OCI-LY7 (cell line): ENCODE results near the gene TCF15. TPM values are rescaled to one million over a fixed set of nuclear protein-coding genes. Genes with fewer than 3 reads are reported as not detected.

Experiments
- BruUV-seq: library from RNA; stranded (reverse); fragments of 400-500 nt; replicated peaks from 2 replicates; lab custom pipeline; 2021; lab: Mats Ljungman, UMichigan
- CTCF ChIA-PET: fragments of 300-600 bp; sonication (Branson Sonifier 250); formaldehyde crosslinking; loops from one replicate; lab custom pipeline; 2022; ENCODE audit warnings: antibody characterized with exemption; ENCODE audit not compliant: unreplicated experiment; lab: Charles Lee
- POLR2A ChIA-PET: fragments of 300-600 bp; sonication (Branson Sonifier 250); formaldehyde crosslinking; loops from one replicate; lab custom pipeline; 2022; ENCODE audit warnings: antibody characterized with exemption; lab: Charles Lee
- DNase-seq: peaks from one replicate; pipeline ENCODE4 v3.0.0-alpha.2; 2015; ENCODE audit warnings: low spot score
- H2AFZ ChIP-seq: fragments of 200-600 bp; sonication (generic), shearing (Covaris generic); 2 replicates; pipeline ENCODE4 v1.6.1; 2014; ENCODE audit warnings: mild to moderate bottlenecking, antibody characterized with exemption, low read length, moderate library complexity
- H3K27ac ChIP-seq: fragments of 200-600 bp; sonication (generic); 2 replicates; pipeline ENCODE4 v1.5.1; 2014; ENCODE audit warnings: mixed run types, low read depth, mild to moderate bottlenecking, moderate library complexity, low read length, inconsistent platforms; ENCODE audit not compliant: poor library complexity, severe bottlenecking
- H3K36me3 ChIP-seq: fragments of 200-600 bp; sonication (generic); 2 replicates; pipeline ENCODE4 v1.6.1; 2014; ENCODE audit warnings: mild to moderate bottlenecking, antibody characterized with exemption, low read length, moderate library complexity, mixed read lengths; ENCODE audit not compliant: insufficient read depth
- H3K4me1 ChIP-seq: fragments of 200-600 bp; sonication (generic); 2 replicates; pipeline ENCODE4 v1.5.1; 2014; ENCODE audit warnings: mild to moderate bottlenecking, low read length; ENCODE audit not compliant: insufficient read depth, poor library complexity, severe bottlenecking
- H3K4me2 ChIP-seq: fragments of 200-600 bp; sonication (generic); 2 replicates; pipeline ENCODE4 v1.6.1; 2014; ENCODE audit warnings: mild to moderate bottlenecking, low read length
- H3K4me3 ChIP-seq: fragments of 200-600 bp; sonication (generic); 2 replicates; pipeline ENCODE4 v1.5.1; 2014; ENCODE audit warnings: mild to moderate bottlenecking, low read depth, low read length; ENCODE audit not compliant: poor library complexity, severe bottlenecking
- H3K79me2 ChIP-seq: fragments of 200-600 bp; sonication (generic); 2 replicates; pipeline ENCODE4 v1.6.1; 2016; ENCODE audit warnings: low read depth, mild to moderate bottlenecking, low read length, moderate library complexity, mixed read lengths; ENCODE audit not compliant: insufficient read depth
- H3K9me2 ChIP-seq: fragments of 200-600 bp; sonication (generic); 2 replicates; pipeline ENCODE4 v1.6.1; 2016; ENCODE audit warnings: mild to moderate bottlenecking, low read length, mixed read lengths; ENCODE audit not compliant: insufficient read depth
- H3K9me3 ChIP-seq: fragments of 200-600 bp; sonication (generic); 2 replicates; pipeline ENCODE4 v1.6.1; 2014; ENCODE audit warnings: mild to moderate bottlenecking, mixed run types, low read length, mixed read lengths
- H4K20me1 ChIP-seq: fragments of 200-600 bp; sonication (generic); 2 replicates; pipeline ENCODE4 v1.6.1; 2014; ENCODE audit warnings: mild to moderate bottlenecking, antibody characterized with exemption, low read length, moderate library complexity, mixed read lengths; ENCODE audit not compliant: insufficient read depth
- CTCF ChIP-seq: fragments of 200-600 bp; sonication (generic); conservative IDR thresholded peaks from 2 replicates; pipeline ENCODE4 v1.5.1; 2014; ENCODE audit warnings: mild to moderate bottlenecking, antibody characterized with exemption, low read length, moderate library complexity, mixed read lengths
- EZH2phosphoT487 ChIP-seq: fragments of 200-600 bp; sonication (generic); IDR thresholded peaks from 2 replicates; pipeline ENCODE4 v1.6.1; 2018; ENCODE audit warnings: low read depth, borderline replicate concordance, mild to moderate bottlenecking, mixed run types, antibody characterized with exemption, low read length, moderate library complexity, mixed read lengths
- intact Hi-C: fragments of 100-400 bp; cut with micrococcal nuclease; formaldehyde crosslinking; loops from one replicate; pipeline ENCODE4 v1.10.0; 2022; ENCODE audit not compliant: unreplicated experiment
- total RNA-seq, 2 experiments: library from RNA; depleted of rRNA in 1 of 2; stranded (reverse); fragments of >200 nt in 1 of 2; shearing (Covaris generic) in 1 of 2; gene quantifications; 2 replicates each; pipeline ENCODE4 v1.2.3, GENCODE V29; 2014 to 2022

The TCF15 gene
- total RNA-seq, 2 experiments from 2014 or later: not detected

- Histone ChIP-seq H4K20me1 (no peaks in the 10 kb centered on the region), H3K36me3 (no peaks in the 10 kb centered on the region), H3K9me3 (no peaks in the 10 kb centered on the region), H3K9me2 (no peaks in the 10 kb centered on the region), H2AFZ (no peak overlapping the region), H3K79me2 (no peaks in the 10 kb centered on the region), H3K4me1 (no peaks in the 10 kb centered on the region), H3K4me2 (no peak overlapping the region), H3K27ac (no peak overlapping the region), H3K4me3 (no peak overlapping the region)
- intact Hi-C loops: no loop called here
- CTCF ChIA-PET: no interaction called here
- no TSS peak for BruUV-seq
- POLR2A ChIA-PET: interaction anchor here (0.6 kb wide), 1 partner anchor 12 kb away, joined by 3 read pairs; no protein-coding TSS in a partner anchor
- TF ChIP-seq EZH2phosphoT487: no peak
- TF ChIP-seq CTCF: no peak
- DNase-seq: no peak
Observed at GRCh38 chr20:637559-637958, 27.4 kb upstream of the TCF15 start.

DNA sequence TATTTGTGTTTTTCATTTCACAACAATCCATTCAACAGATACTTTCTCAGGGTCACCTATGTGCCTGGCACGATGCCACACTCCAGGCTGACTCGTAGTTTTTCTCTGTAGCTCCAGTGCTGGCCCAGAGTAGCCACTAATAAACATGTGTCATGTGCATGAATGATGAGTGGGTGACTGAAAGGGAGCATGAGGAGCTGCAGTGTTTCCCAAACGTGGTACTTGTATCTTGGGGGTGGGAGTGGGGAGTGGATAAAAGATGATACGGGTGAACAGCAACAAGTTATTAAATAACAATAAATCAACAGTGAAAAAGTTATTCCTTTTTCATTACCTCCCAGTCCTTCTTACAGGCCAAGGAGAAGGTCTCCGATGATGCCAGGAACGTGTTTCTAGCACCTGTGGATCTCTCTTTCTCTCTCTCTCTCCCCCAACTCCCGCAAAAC lies 25.8 kb upstream of the TCF15 start:
- POLR2A ChIA-PET: no interaction called here
- BruUV-seq: no TSS peak

More for the DNA sequence above, 25.8 kb upstream of the TCF15 start:
- H3K36me3 ChIP-seq: no peaks in the 10 kb centered on the region
- no peak overlapping the region for H3K4me2 ChIP-seq
- H2AFZ ChIP-seq: no peak overlapping the region
- no peak overlapping the region for H3K4me3 ChIP-seq
- H4K20me1 ChIP-seq: no peaks in the 10 kb centered on the region
- no peak for DNase-seq
- no peaks in the 10 kb centered on the region for H3K79me2 ChIP-seq
- CTCF ChIA-PET: no interaction called here
- H3K27ac ChIP-seq: no peak overlapping the region
- intact Hi-C loops: no loop called here
- no peaks in the 10 kb centered on the region for H3K9me2 ChIP-seq
- no peaks in the 10 kb centered on the region for H3K9me3 ChIP-seq
- no peaks in the 10 kb centered on the region for H3K4me1 ChIP-seq
- TF ChIP-seq EZH2phosphoT487 (no peak), CTCF (no peak)
